Psoas muscle (tissue), 8 donors: ENCODE results near the gene ITLN1. TPM values are rescaled to one million over a fixed set of nuclear protein-coding genes. Genes with fewer than 3 reads are reported as not detected.
"Not testable (repeated sequence)": the region's sequence is repeated elsewhere in the genome, so short reads cannot be mapped to it uniquely, and the experiment has no call there.

Source experiments
- ATAC-seq, 4 donors: fragments of 200-7000 bp; cut with Tn5 transposase; one replicate each; pipeline ENCODE4 v1.9.1; 2020; ENCODE audit warnings: moderate library complexity in 3 of 4, mild to moderate bottlenecking in 2 of 4
- DNase-seq, 2 donors: peaks; one replicate each; pipeline ENCODE4 v3.0.0-alpha.2; 2020
- H3K27ac ChIP-seq: fragments of 200-600 bp; one replicate; pipeline ENCODE4 v1.8.0; 2022
- H3K27me3 ChIP-seq, 3 donors: fragments of 200-600 bp in 1 of 3; one replicate each; pipeline versions ENCODE4 v1.6.1 to v1.8.0; 2013 to 2022; ENCODE audit warnings: low read length in 2 of 3, mild to moderate bottlenecking in 2 of 3, moderate library complexity in 1 of 3; ENCODE audit not compliant: insufficient read depth in 3 of 3
- H3K36me3 ChIP-seq, 2 donors: fragments of 200-600 bp in 1 of 2; one replicate each; pipeline versions ENCODE4 v1.6.1 to v1.8.0; 2013 to 2022; ENCODE audit warnings: low read depth in 1 of 2, mild to moderate bottlenecking in 1 of 2, moderate library complexity in 1 of 2; ENCODE audit not compliant: insufficient read depth in 1 of 2
- H3K4me1 ChIP-seq: fragments of 200-600 bp; one replicate; pipeline ENCODE4 v1.8.0; 2022
- H3K4me3 ChIP-seq: fragments of 200-600 bp; one replicate; pipeline ENCODE4 v1.8.0; 2022; ENCODE audit warnings: mild to moderate bottlenecking
- H3K9me3 ChIP-seq: fragments of 200-600 bp; one replicate; pipeline ENCODE4 v1.8.0; 2022
- WGBS, 3 donors: extraction: QIAGEN DNeasy Blood & Tissue Kit; methylation state at CpG; one replicate each; pipeline versions ENCODE4 v1.1.6 to v1.1.7; 2013; 5-methylcytosine and 5-hydroxymethylcytosine counted together
- intact Hi-C, 2 donors: fragments of 100-400 bp; cut with DNase I; formaldehyde crosslinking; loops; one replicate each; pipeline versions ENCODE4 v1.11.0 to v1.14.2; 2022
- polyA plus RNA-seq, 3 donors: library from polyadenylated mRNA; stranded (reverse); fragments of 200-250 nt; gene quantifications; one replicate each; pipeline ENCODE4 v1.2.3, GENCODE V29; 2013
- total RNA-seq, 4 donors: library from RNA; stranded (reverse); fragmentation: NEBNext Ultra II Directional in 2 of 4; extraction: Animal tissue kit (Norgen Biotek cat#: 25700) in 2 of 4; gene quantifications; one replicate each; pipeline versions ENCODE4 v1.2.1 to v1.2.4, GENCODE V29; 2021 to 2023
- TF ChIP-seq, protein P1 (sequence below): fragments of 200-600 bp; IDR thresholded peaks from one replicate; pipeline ENCODE4 v1.8.0; 2022; ENCODE audit warnings: antibody characterized with exemption
- donor health status: healthy with polysubstance abuse.
- donor health status: DM: no; HTN: no; CAD: no; lungs with moderate emphysema.
- donor health status: Bipolar disorder and iron deficiency.
- donor health status: healthy.
- donor health status: DM: yes; HTN: yes; CAD: no.
- donor health status: DM: no; HTN: no; CAD: no.
- donor health status: DM: no; HTN: no; CAD: no.
- donor health status: DM: yes; HTN: yes; CAD: no.

Gene ITLN1
- total and polyA plus RNA-seq, 7 donors = 0.09 to 2.6 (median 0.74) TPM; not detected in 1

- DNase-seq = no peak
- Histone ChIP-seq H3K27ac (no peak overlapping the region), H3K27me3 (peaks cover 0 to 4% (median 3%) of the 10 kb centered on the region in 3 donors), H3K9me3 (no peaks in the 10 kb centered on the region), H3K4me1 (no peaks in the 10 kb centered on the region), H3K4me3 (no peak overlapping the region), H3K36me3 (no peaks in the 10 kb centered on the region)
- no peak for ATAC-seq
- TF ChIP-seq, protein P1, sequence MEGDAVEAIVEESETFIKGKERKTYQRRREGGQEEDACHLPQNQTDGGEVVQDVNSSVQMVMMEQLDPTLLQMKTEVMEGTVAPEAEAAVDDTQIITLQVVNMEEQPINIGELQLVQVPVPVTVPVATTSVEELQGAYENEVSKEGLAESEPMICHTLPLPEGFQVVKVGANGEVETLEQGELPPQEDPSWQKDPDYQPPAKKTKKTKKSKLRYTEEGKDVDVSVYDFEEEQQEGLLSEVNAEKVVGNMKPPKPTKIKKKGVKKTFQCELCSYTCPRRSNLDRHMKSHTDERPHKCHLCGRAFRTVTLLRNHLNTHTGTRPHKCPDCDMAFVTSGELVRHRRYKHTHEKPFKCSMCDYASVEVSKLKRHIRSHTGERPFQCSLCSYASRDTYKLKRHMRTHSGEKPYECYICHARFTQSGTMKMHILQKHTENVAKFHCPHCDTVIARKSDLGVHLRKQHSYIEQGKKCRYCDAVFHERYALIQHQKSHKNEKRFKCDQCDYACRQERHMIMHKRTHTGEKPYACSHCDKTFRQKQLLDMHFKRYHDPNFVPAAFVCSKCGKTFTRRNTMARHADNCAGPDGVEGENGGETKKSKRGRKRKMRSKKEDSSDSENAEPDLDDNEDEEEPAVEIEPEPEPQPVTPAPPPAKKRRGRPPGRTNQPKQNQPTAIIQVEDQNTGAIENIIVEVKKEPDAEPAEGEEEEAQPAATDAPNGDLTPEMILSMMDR = no peak
- WGBS, 3 donors = 80 to 85% (median 83%) methylated on average over 5 of the region's 5 CpGs
- intact Hi-C loops = no loop called here
These were observed 8.7 kb downstream of the ITLN1 start for GRCh38 chr1:160876311-160876710.

GRCh38 chr1:160875591-160875990 is 9.4 kb downstream of the ITLN1 start:
- H3K4me1 ChIP-seq, H3K9me3 ChIP-seq, DNase-seq, ATAC-seq, H3K27me3 ChIP-seq, H3K4me3 ChIP-seq, H3K36me3 ChIP-seq, H3K27ac ChIP-seq, intact Hi-C loops: not testable (repeated sequence)
- 62 to 76% (median 65%) methylated on average over 4 of the region's 4 CpGs for WGBS, 3 donors

- intact Hi-C loops = no loop called here
- H3K9me3 ChIP-seq = no peaks in the 10 kb centered on the region
- TF ChIP-seq, protein P1 = no peak
- no peaks in the 10 kb centered on the region for H3K36me3 ChIP-seq
- 67 to 70% (median 68%) methylated on average over 3 of the region's 3 CpGs for WGBS, 3 donors
- peaks cover 0 to 4% (median 3%) of the 10 kb centered on the region in 3 donors for H3K27me3 ChIP-seq
- no peak overlapping the region for H3K27ac ChIP-seq
- ATAC-seq = no peak
- no peaks in the 10 kb centered on the region for H3K4me1 ChIP-seq
- DNase-seq = no peak
- no peak overlapping the region for H3K4me3 ChIP-seq
These were observed 10.0 kb downstream of the ITLN1 start for GRCh38 chr1:160874935-160875334.

GRCh38 chr1:160868141-160868540 is 16.8 kb downstream of the ITLN1 start:
- H3K4me3 ChIP-seq = no peak overlapping the region
- no peaks in the 10 kb centered on the region for H3K9me3 ChIP-seq
- TF ChIP-seq, protein P1 = no peak
- H3K27ac ChIP-seq = no peak overlapping the region
- H3K4me1 ChIP-seq = no peaks in the 10 kb centered on the region
- DNase-seq (no peak), ATAC-seq (no peak)
- WGBS, 3 donors = 64 to 76% (median 72%) methylated on average over 3 of the region's 3 CpGs
- no peaks in the 10 kb centered on the region for H3K36me3 ChIP-seq
- intact Hi-C loops = no loop called here
- H3K27me3 ChIP-seq = no peaks in the 10 kb centered on the region

GRCh38 chr1:160867651-160868050 is 17.3 kb downstream of the ITLN1 start:
- ATAC-seq, H3K27me3 ChIP-seq, H3K36me3 ChIP-seq, H3K9me3 ChIP-seq, H3K27ac ChIP-seq, intact Hi-C loops, DNase-seq, H3K4me3 ChIP-seq, H3K4me1 ChIP-seq: not testable (repeated sequence)
- 42 to 51% (median 42%) methylated on average over 4 of the region's 4 CpGs for WGBS, 3 donors

GRCh38 chr1:160866695-160867260 is 18.2 kb downstream of the ITLN1 start:
- H3K27ac ChIP-seq = no peak overlapping the region
- no peaks in the 10 kb centered on the region for H3K9me3 ChIP-seq
- H3K4me3 ChIP-seq = no peak overlapping the region
- no peak for DNase-seq
- H3K27me3 ChIP-seq = no peaks in the 10 kb centered on the region
- intact Hi-C loops = no loop called here
- no peaks in the 10 kb centered on the region for H3K4me1 ChIP-seq
- 68 to 74% (median 70%) methylated on average over 6 of the region's 6 CpGs for WGBS, 3 donors
- no peak for ATAC-seq
- TF ChIP-seq, protein P1 = no peak
- H3K36me3 ChIP-seq = no peaks in the 10 kb centered on the region
